GM12878 (cell line): ENCODE measurements around the gene EMP3.

Experiments
- ATF3 ChIP-seq: IDR thresholded peaks from 2 replicates; pipeline ENCODE4 v1.6.1; 2011; ENCODE audit warnings: low read depth, mild to moderate bottlenecking, low read length, moderate library complexity, borderline replicate concordance; ENCODE audit errors: extremely low read depth
- BCL11A ChIP-seq: IDR thresholded peaks from 2 replicates; pipeline ENCODE4 v1.6.1; 2011; ENCODE audit warnings: low read depth, low read length
- CEBPB ChIP-seq, 2 experiments: fragments of 150-350 bp in 1 of 2; IDR thresholded peaks; 2 replicates each; pipeline ENCODE4 v1.6.1; 2012 to 2014; ENCODE audit warnings: low read depth in 2 of 2, low read length in 2 of 2, borderline replicate concordance in 1 of 2, inconsistent platforms in 1 of 2
- CTCF ChIP-seq, 3 experiments: IDR thresholded peaks in 2 of 3; conservative IDR thresholded peaks in 1 of 3; 2 replicates each; pipeline ENCODE4 v1.5.1; 2011; ENCODE audit warnings: low read depth in 3 of 3, low read length in 3 of 3, mild to moderate bottlenecking in 3 of 3, control low read depth in 2 of 3, moderate library complexity in 2 of 3, inconsistent platforms in 1 of 3, mixed read lengths in 1 of 3; ENCODE audit not compliant: control insufficient read depth in 2 of 3, insufficient read depth in 1 of 3; ENCODE audit errors: extremely low read depth in 1 of 3
- JUND ChIP-seq: IDR thresholded peaks from 2 replicates; pipeline ENCODE4 v1.6.1; 2012; ENCODE audit warnings: low read depth, mild to moderate bottlenecking, low read length, improper control_type of control experiment, moderate library complexity
- SMARCA5 ChIP-seq: fragments of 450-650 bp; IDR thresholded peaks from 2 replicates; pipeline ENCODE4 v1.6.1; 2017; ENCODE audit warnings: mild to moderate bottlenecking
- STAT3 ChIP-seq: IDR thresholded peaks from 2 replicates; pipeline ENCODE4 v1.6.1; 2011; ENCODE audit warnings: low read depth, low read length, improper control_type of control experiment
- TAF1 ChIP-seq: IDR thresholded peaks from 2 replicates; pipeline ENCODE4 v1.6.1; 2011; ENCODE audit warnings: mild to moderate bottlenecking, low read depth, low read length, borderline replicate concordance
- ZBTB11 ChIP-seq: fragments of 450-650 bp; formaldehyde crosslinking; IDR thresholded peaks from 2 replicates; pipeline ENCODE4 v1.5.0; 2022; ENCODE audit warnings: mild to moderate bottlenecking, missing genetic modification characterization
- TF ChIP-seq, protein P1 (sequence below): fragments of 450-650 bp; IDR thresholded peaks from 2 replicates; pipeline ENCODE4 v1.6.1; 2014; ENCODE audit warnings: mild to moderate bottlenecking
- TF ChIP-seq, protein P2 (sequence below): fragments of 450-650 bp; IDR thresholded peaks from 2 replicates; pipeline ENCODE4 v1.6.1; 2017; ENCODE audit warnings: mild to moderate bottlenecking, moderate library complexity

- TF ChIP-seq CEBPB (IDR thresholded peaks at IDR 0.05; ENCODE audit: borderline replicate concordance in 1 of 2, low read depth in 2 of 2, low read length in 2 of 2) (no peak), BCL11A (no peak), SMARCA5 (no peak), STAT3 (no peak), TAF1 (no peak), ATF3 (no peak), JUND (no peak), CTCF (IDR thresholded peaks at IDR 0.05 in 2 of 3, conservative IDR thresholded peaks at IDR 0.05 in 1 of 3; ENCODE audit: control insufficient read depth in 2 of 3, extremely low read depth in 1 of 3, insufficient read depth in 1 of 3, low read depth in 3 of 3, low read length in 3 of 3) (no peak), ZBTB11 (CRISPR knock-in tag) (no peak)
- TF ChIP-seq, protein P1, sequence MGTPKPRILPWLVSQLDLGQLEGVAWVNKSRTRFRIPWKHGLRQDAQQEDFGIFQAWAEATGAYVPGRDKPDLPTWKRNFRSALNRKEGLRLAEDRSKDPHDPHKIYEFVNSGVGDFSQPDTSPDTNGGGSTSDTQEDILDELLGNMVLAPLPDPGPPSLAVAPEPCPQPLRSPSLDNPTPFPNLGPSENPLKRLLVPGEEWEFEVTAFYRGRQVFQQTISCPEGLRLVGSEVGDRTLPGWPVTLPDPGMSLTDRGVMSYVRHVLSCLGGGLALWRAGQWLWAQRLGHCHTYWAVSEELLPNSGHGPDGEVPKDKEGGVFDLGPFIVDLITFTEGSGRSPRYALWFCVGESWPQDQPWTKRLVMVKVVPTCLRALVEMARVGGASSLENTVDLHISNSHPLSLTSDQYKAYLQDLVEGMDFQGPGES, result no peak
- TF ChIP-seq, protein P2, sequence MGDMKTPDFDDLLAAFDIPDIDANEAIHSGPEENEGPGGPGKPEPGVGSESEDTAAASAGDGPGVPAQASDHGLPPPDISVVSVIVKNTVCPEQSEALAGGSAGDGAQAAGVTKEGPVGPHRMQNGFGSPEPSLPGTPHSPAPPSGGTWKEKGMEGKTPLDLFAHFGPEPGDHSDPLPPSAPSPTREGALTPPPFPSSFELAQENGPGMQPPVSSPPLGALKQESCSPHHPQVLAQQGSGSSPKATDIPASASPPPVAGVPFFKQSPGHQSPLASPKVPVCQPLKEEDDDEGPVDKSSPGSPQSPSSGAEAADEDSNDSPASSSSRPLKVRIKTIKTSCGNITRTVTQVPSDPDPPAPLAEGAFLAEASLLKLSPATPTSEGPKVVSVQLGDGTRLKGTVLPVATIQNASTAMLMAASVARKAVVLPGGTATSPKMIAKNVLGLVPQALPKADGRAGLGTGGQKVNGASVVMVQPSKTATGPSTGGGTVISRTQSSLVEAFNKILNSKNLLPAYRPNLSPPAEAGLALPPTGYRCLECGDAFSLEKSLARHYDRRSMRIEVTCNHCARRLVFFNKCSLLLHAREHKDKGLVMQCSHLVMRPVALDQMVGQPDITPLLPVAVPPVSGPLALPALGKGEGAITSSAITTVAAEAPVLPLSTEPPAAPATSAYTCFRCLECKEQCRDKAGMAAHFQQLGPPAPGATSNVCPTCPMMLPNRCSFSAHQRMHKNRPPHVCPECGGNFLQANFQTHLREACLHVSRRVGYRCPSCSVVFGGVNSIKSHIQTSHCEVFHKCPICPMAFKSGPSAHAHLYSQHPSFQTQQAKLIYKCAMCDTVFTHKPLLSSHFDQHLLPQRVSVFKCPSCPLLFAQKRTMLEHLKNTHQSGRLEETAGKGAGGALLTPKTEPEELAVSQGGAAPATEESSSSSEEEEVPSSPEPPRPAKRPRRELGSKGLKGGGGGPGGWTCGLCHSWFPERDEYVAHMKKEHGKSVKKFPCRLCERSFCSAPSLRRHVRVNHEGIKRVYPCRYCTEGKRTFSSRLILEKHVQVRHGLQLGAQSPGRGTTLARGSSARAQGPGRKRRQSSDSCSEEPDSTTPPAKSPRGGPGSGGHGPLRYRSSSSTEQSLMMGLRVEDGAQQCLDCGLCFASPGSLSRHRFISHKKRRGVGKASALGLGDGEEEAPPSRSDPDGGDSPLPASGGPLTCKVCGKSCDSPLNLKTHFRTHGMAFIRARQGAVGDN, result no peak
Observed at GRCh38 chr19:48350856-48351255, 25.5 kb downstream of the EMP3 start.
